ENCODE data around the gene MC4R. TPM values are rescaled to one million over a fixed set of nuclear protein-coding genes. Genes with fewer than 3 reads are reported as not detected.

MC4R gene
- total RNA-seq, 1 donor from 2014 or later, result 0.19 TPM

GRCh38 chr18:60385693-60386092, 13.1 kb upstream of the MC4R start:
- Mint-ChIP-seq H3K4me1 (no peaks in the 10 kb centered on the region), H3K36me3 (ENCODE audit: low read depth) (no peaks in the 10 kb centered on the region), H3K9me3 (no peaks in the 10 kb centered on the region), H3K27me3 (ENCODE audit: low read depth) (no peaks in the 10 kb centered on the region), H3K4me3 (no peak overlapping the region), H3K27ac (ENCODE audit: unreplicated experiment) (no peak overlapping the region)
- no peak for TF ChIP-seq CTCF (conservative IDR thresholded peaks at IDR 0.05)
- DNase-seq (ENCODE audit: low read depth, low spot score), result no peak

- Mint-ChIP-seq H3K36me3 (ENCODE audit: low read depth) (no peaks in the 10 kb centered on the region), H3K4me1 (no peaks in the 10 kb centered on the region), H3K27ac (ENCODE audit: unreplicated experiment) (no peak overlapping the region), H3K9me3 (no peaks in the 10 kb centered on the region), H3K4me3 (no peak overlapping the region), H3K27me3 (ENCODE audit: low read depth) (no peaks in the 10 kb centered on the region)
- TF ChIP-seq CTCF (conservative IDR thresholded peaks at IDR 0.05), result no peak
- no peak for DNase-seq (ENCODE audit: low read depth, low spot score)
These were observed 11.3 kb upstream of the MC4R start for GRCh38 chr18:60383893-60384292.

- Mint-ChIP-seq H3K36me3 (ENCODE audit: low read depth) (no peaks in the 10 kb centered on the region), H3K4me3 (no peak overlapping the region), H3K27ac (ENCODE audit: unreplicated experiment) (no peak overlapping the region), H3K27me3 (ENCODE audit: low read depth) (no peaks in the 10 kb centered on the region), H3K9me3 (no peaks in the 10 kb centered on the region), H3K4me1 (peaks cover 7% of the 10 kb centered on the region)
- TF ChIP-seq CTCF (conservative IDR thresholded peaks at IDR 0.05), result no peak
- DNase-seq (ENCODE audit: low read depth, low spot score), result no peak
These were observed 5.3 kb upstream of the MC4R start for GRCh38 chr18:60377778-60378469.

- H3K36me3 Mint-ChIP-seq (ENCODE audit: low read depth), result no peaks in the 10 kb centered on the region
- peaks cover 2% of the 10 kb centered on the region for H3K27me3 Mint-ChIP-seq (ENCODE audit: low read depth)
- DNase-seq (ENCODE audit: low read depth, low spot score), result no peak
- H3K27ac Mint-ChIP-seq (ENCODE audit: unreplicated experiment), result no peak overlapping the region
- no peak for TF ChIP-seq CTCF (conservative IDR thresholded peaks at IDR 0.05)
- H3K9me3 Mint-ChIP-seq, result no peaks in the 10 kb centered on the region
- H3K4me3 Mint-ChIP-seq, result peak overlapping the region; percentile 77
- H3K4me1 Mint-ChIP-seq, result peaks cover 17% of the 10 kb centered on the region
These were observed 443 bp downstream of the MC4R start for GRCh38 chr18:60372132-60372531.

GRCh38 chr18:60358516-60358915, 14.1 kb downstream of the MC4R start:
- H3K36me3 Mint-ChIP-seq (ENCODE audit: low read depth), result no peaks in the 10 kb centered on the region
- no peaks in the 10 kb centered on the region for H3K4me1 Mint-ChIP-seq
- H3K9me3 Mint-ChIP-seq, result no peaks in the 10 kb centered on the region
- no peak for DNase-seq (ENCODE audit: low read depth, low spot score)
- H3K4me3 Mint-ChIP-seq, result no peak overlapping the region
- no peak for TF ChIP-seq CTCF (conservative IDR thresholded peaks at IDR 0.05)
- H3K27me3 Mint-ChIP-seq (ENCODE audit: low read depth), result no peaks in the 10 kb centered on the region
- H3K27ac Mint-ChIP-seq (ENCODE audit: unreplicated experiment), result no peak overlapping the region
